Measurements from ENCODE around the gene SLC40A1. TPM values are rescaled to one million over a fixed set of nuclear protein-coding genes. Genes with fewer than 3 reads are reported as not detected.

Gene SLC40A1
- total and polyA plus RNA-seq, 2 of the 8 experiments (the other 6 are each of a cell fraction or from before 2014, with no cell fraction given): 0.03 TPM; not detected in 1

DNA sequence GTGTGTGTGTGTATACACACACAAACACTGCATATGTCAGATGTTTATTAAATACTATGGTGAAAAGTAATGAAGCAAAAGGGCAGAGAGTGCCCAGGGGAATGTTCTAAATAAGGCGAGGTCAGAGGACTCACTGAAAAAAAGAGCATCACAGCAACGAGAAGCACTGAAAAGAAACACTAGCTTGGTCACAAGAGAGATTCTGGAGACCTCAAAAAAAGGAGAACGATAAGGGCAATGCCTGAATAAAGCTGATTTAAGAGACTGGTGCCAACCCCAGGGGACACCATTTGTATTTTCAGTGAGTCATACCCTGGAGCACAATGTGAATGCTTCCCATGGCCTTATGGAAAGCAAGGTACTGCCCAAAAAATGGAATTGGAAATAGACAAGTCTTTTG lies 14.5 kb downstream of the SLC40A1 start:
- CTCF ChIA-PET (ENCODE audit: partially characterized antibody): interaction anchor here (0.9 kb wide), 1 partner anchor 100 kb away, joined by 3 read pairs; no protein-coding TSS in a partner anchor
- TF ChIP-seq CTBP2 (IDR thresholded peaks at IDR 0.05; ENCODE audit: borderline replicate concordance, insufficient read depth, insufficient read length, low read length) (no peak), EP300 (IDR thresholded peaks at IDR 0.05; ENCODE audit: borderline replicate concordance in 1 of 2, low read depth in 2 of 2, low read length in 2 of 2) (no peak), ZNF274 (IDR thresholded peaks at IDR 0.05; ENCODE audit: borderline replicate concordance, extremely low read depth, low read length) (no peak), CBX8 (IDR thresholded peaks at IDR 0.05; ENCODE audit: borderline replicate concordance, low read depth, low read length) (no peak), NRF1 (IDR thresholded peaks at IDR 0.05; ENCODE audit: low read depth, low read length) (no peak), SRF (IDR thresholded peaks at IDR 0.05; ENCODE audit: low read depth, low read length) (no peak), KDM4A (IDR thresholded peaks at IDR 0.05; ENCODE audit: low read depth, low read length, severe bottlenecking) (no peak), CBX5 (IDR thresholded peaks at IDR 0.05; ENCODE audit: low read depth, low read length) (no peak), RFX5 (IDR thresholded peaks at IDR 0.05; ENCODE audit: borderline replicate concordance, low read depth, low read length) (no peak), POU5F1 (IDR thresholded peaks at IDR 0.05; ENCODE audit: low read depth, low read length) (no peak), BRCA1 (IDR thresholded peaks at IDR 0.05; ENCODE audit: low read depth, low read length) (no peak), KDM5A (IDR thresholded peaks at IDR 0.05; ENCODE audit: low read length) (no peak)
- TF ChIP-seq, protein P1, sequence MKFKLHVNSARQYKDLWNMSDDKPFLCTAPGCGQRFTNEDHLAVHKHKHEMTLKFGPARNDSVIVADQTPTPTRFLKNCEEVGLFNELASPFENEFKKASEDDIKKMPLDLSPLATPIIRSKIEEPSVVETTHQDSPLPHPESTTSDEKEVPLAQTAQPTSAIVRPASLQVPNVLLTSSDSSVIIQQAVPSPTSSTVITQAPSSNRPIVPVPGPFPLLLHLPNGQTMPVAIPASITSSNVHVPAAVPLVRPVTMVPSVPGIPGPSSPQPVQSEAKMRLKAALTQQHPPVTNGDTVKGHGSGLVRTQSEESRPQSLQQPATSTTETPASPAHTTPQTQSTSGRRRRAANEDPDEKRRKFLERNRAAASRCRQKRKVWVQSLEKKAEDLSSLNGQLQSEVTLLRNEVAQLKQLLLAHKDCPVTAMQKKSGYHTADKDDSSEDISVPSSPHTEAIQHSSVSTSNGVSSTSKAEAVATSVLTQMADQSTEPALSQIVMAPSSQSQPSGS (IDR thresholded peaks at IDR 0.05; ENCODE audit: low read length): no peak

More for the DNA sequence above, 14.5 kb downstream of the SLC40A1 start:
- Histone ChIP-seq H2BK5ac (ENCODE audit: low read depth, low read length) (no peak overlapping the region), H4K8ac (ENCODE audit: extremely low read depth, insufficient read depth, low read length) (no peak overlapping the region), H3K23me2 (ENCODE audit: low read depth, low read length) (no peaks in the 10 kb centered on the region), H3K4me3 (ENCODE audit: extremely low read depth in 1 of 4, insufficient read depth in 2 of 4, low read depth in 3 of 4, low read length in 4 of 4) (no peak overlapping the region), H3K14ac (ENCODE audit: insufficient read length) (no peak overlapping the region), H3K9ac (replicated peaks in 1 of 4; ENCODE audit: extremely low read depth in 1 of 4, low read depth in 3 of 4, low read length in 3 of 4) (no peak overlapping the region), H4K20me1 (replicated peaks in 1 of 2; ENCODE audit: control insufficient read depth in 1 of 2, insufficient read depth in 2 of 2, low read length in 2 of 2) (no peaks in the 10 kb centered on the region), H3K27me3 (replicated peaks in 1 of 4; ENCODE audit: control insufficient read depth in 3 of 4, extremely low read depth in 1 of 4, insufficient read depth in 3 of 4, low read length in 3 of 4) (no peaks in the 10 kb centered on the region; a peak in 1 of 7 replicates), H2AK5ac (ENCODE audit: low read depth, low read length) (no peak overlapping the region), H2BK12ac (ENCODE audit: low read depth, low read length) (no peak overlapping the region), H3K56ac (replicated peaks; ENCODE audit: insufficient read length, low read depth, low read length) (no peak overlapping the region), H3K4me2 (ENCODE audit: insufficient read depth in 1 of 2, low read depth in 2 of 2, low read length in 2 of 2) (no peak overlapping the region), H2BK15ac (ENCODE audit: low read length) (no peak overlapping the region), H3K23ac (ENCODE audit: insufficient read length) (no peak overlapping the region), H3K36me3 (ENCODE audit: control insufficient read depth in 2 of 4, insufficient read depth in 4 of 4, low read length in 3 of 4) (no peaks in the 10 kb centered on the region), H3K79me2 (ENCODE audit: control insufficient read depth in 1 of 2, insufficient read depth in 2 of 2, low read length in 2 of 2) (no peaks in the 10 kb centered on the region), H3K4me1 (replicated peaks in 1 of 4; ENCODE audit: control insufficient read depth in 3 of 4, insufficient read depth in 4 of 4, low read length in 3 of 4) (no peaks in the 10 kb centered on the region), H4K91ac (replicated peaks; ENCODE audit: insufficient read length, low read length) (no peak overlapping the region), H3K27ac (ENCODE audit: low read depth, low read length) (no peak overlapping the region), H3K9me3 (ENCODE audit: insufficient read depth in 2 of 2, low read depth in 1 of 2, low read length in 1 of 2) (no peaks in the 10 kb centered on the region), H2AFZ (ENCODE audit: low read length) (no peak overlapping the region), H3K4ac (replicated peaks; ENCODE audit: insufficient read length, low read depth, low read length) (no peak overlapping the region), H2BK120ac (replicated peaks; ENCODE audit: low read depth, low read length) (no peak overlapping the region), H4K5ac (ENCODE audit: insufficient read length, low read depth, low read length) (no peak overlapping the region), H3K18ac (ENCODE audit: extremely low read depth, low read length) (no peak overlapping the region), H3K79me1 (ENCODE audit: low read depth, low read length) (no peaks in the 10 kb centered on the region), H2BK20ac (ENCODE audit: low read length) (no peak overlapping the region)
- DNase-seq (ENCODE audit: low read depth in 1 of 2, low spot score in 2 of 2) (no peak), FAIRE-seq (no peak)
- 74% methylated on average over 3 of the region's 3 CpGs; no CpG with 5 or more reads in 1 of the 2 experiments for WGBS, 2 experiments (ENCODE audit: extremely low coverage in 1 of 2, insufficient coverage in 1 of 2, insufficient read length in 1 of 2, insufficient replicate concordance in 2 of 2, low coverage in 1 of 2, low lambda C conversion rate in 2 of 2, missing lambda C conversion rate in 1 of 2)
- POLR2A ChIA-PET (ENCODE audit: partially characterized antibody): no interaction called here

Data from H1 (cell line).